ENCODE measurements around the gene SEZ6.

DNA sequence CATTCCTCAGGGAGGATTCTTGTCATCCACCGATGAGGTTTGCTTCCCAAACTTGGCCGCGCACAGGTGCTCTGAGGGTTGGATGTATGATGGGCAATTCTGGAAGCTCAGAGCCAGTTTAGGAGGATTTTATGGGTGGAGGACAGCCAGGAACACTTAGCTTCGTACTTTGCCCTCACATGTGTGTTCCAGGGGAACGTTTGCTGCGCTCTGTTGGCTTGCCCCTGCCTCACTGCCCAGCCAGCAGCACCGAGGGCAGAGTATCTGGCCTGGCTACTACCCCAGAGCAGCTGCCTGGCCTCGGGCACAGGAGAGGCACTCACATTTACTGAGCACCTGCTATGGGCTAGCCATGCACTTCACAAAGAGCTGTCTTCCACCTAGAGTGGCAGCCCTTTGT lies 14.1 kb downstream of the SEZ6 start:
- TF ChIP-seq, protein P1, sequence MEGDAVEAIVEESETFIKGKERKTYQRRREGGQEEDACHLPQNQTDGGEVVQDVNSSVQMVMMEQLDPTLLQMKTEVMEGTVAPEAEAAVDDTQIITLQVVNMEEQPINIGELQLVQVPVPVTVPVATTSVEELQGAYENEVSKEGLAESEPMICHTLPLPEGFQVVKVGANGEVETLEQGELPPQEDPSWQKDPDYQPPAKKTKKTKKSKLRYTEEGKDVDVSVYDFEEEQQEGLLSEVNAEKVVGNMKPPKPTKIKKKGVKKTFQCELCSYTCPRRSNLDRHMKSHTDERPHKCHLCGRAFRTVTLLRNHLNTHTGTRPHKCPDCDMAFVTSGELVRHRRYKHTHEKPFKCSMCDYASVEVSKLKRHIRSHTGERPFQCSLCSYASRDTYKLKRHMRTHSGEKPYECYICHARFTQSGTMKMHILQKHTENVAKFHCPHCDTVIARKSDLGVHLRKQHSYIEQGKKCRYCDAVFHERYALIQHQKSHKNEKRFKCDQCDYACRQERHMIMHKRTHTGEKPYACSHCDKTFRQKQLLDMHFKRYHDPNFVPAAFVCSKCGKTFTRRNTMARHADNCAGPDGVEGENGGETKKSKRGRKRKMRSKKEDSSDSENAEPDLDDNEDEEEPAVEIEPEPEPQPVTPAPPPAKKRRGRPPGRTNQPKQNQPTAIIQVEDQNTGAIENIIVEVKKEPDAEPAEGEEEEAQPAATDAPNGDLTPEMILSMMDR (IDR thresholded peaks at IDR 0.05), result no peak
- no peak for TF ChIP-seq POLR2A (IDR thresholded peaks at IDR 0.05)

All from breast epithelium (tissue), 3 donors.